Activated CD8-positive, alpha-beta memory T cell treated with anti-CD3 and anti-CD28 coated beads, Interleukin-2, amount 50 U/mL, for 4 hours (primary cell): ENCODE data around the gene GOLT1B.
A peak's percentile ranks its signal among the peaks of the same experiment; 100 is the strongest.
"Not testable (repeated sequence)": the region's sequence is repeated elsewhere in the genome, so short reads cannot be mapped to it uniquely, and the experiment has no call there.

Experiments used
- DNase-seq: peaks from one replicate; pipeline ENCODE4 v3.0.0-alpha.2; 2020

The GOLT1B gene, protein sequence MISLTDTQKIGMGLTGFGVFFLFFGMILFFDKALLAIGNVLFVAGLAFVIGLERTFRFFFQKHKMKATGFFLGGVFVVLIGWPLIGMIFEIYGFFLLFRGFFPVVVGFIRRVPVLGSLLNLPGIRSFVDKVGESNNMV

DNA sequence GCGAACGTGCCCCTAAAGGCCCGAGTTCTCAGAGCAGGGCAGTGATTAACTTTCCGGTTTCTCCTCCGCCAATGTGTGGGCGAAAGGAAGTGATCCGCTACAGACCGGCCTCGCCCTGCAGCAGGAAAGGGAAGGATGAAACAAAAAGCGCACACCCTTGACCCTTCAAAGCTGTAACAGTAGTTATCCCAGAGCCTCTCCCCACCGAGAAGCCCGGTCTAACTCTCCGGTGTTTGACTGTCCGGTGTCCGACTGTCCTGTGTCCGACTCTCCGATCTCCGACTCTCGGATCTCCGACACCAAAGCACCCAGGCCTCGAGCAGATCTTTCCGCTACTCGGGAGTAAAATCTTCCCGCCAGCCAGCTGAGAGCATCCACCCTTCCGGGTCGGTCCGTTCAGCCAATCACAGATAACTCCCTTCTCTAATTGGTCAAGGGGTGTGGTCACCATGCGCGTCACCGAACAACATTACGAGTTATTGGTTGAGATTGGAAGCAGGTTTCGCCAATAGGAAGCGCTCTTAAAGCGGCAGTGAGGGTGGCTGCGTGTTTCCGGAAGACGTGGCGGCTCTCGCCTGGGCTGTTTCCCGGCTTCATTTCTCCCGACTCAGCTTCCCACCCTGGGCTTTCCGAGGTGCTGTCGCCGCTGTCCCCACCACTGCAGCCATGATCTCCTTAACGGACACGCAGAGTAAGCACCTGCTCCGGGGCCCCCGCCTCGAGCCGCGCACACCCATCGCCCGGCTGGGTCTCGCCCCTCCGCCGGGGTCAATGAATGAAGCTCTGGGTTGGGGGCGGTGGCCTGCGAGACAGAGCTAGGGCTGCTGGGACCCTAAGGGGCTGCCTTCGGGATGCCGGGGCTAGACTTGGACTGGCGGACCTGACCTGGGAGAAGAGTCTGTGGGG, at the start of gene GOLT1B, which contains the start of gene RECQL:
Gene GOLT1B (plus strand): TSS at position 532 of the 906 bp plus-strand sequence. CDS start 135 bp downstream, at position 667.
Gene RECQL (minus strand): TSS at position 378 of the 906 bp plus-strand sequence. CDS start 2,065 bp downstream, outside the sequence.
- peak; percentile 82 for DNase-seq

DNA sequence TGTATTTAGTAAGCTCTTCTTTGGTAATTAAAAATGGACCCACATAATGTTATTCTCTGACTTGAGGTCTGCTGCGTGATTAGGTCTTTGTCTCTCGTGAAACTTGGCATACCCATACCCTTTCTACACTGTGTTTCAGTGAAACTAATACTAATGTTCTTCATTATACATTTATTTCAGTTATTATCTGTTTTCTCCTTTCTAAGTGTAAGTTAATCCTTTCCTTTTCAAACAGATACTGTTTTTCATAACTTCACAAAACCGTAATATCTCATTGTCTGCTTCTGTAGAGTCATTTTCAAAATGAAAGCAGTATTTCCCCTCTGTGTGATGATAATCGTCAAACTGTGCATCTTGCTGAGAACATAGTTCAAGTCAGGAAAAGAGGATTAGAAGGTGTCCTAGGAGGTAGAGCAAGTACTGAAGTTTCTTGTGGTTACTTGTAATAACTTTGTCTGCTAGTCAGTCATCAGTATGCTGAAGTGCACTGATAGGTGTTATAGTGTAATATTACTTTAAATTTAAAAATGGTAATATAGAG, 48.2 kb upstream of the GOLT1B start:
- no peak for DNase-seq

DNA sequence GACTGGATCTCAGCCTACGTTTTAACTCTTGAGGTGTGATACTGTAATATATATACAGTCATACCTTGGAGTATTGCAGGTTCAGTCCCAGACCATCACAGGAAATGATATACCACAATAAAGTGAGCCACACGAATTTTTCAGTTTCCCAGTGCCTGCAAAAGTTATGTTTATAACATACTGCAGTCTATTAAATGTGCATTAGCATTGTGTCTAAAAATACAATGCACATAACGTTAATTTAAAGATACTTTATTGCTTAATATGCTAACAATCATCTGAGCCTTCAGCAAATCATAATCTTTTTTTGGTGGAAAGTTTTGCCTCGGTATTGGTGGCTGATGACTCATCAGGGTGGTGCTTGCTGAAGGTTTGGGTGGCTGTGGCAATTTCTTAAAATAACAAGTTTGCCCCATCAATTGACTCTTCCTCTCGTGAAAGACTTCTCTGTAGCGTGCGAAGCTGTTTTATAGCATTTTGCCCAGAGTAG, 45.3 kb upstream of the GOLT1B start:
- DNase-seq: peak; percentile 29

DNA sequence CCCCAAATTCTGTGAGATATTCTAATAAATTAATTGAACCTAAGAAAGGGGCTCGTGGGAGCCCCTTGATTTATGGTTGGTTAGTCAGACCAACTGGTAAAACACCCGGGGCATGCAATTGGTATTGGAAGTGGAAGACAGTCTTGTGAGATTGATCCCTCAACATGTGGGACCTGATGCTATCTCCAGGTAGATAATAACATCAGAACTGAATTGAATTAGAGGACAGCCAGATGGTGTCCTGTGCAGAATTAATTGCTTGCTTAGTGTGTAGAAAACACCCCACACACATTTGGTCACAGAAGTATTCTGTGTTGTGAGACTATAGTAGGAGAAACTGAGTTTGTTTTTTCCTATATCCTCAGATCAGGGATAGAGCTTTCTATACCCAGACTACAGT, 42.1 kb upstream of the GOLT1B start:
- DNase-seq: no peak

DNA sequence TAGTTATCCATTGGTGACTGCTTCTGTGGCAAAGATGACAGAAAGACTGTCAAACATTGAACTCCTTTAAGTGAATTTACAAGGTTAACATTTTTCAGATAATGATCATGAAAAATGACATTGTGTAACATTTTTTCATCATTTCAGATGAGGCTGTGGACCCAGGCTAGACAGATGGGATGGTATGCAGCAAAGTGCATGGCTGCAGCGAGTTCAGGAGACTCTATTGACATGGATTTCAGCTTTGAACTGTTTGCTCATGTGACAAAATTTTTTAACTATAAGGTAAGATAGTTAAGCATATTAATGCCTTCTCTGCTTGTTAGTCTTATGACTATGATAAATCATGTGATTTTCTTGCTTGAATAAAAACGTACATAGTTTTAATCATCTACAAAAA, 34.3 kb upstream of the GOLT1B start:
- not testable (repeated sequence) for DNase-seq

DNA sequence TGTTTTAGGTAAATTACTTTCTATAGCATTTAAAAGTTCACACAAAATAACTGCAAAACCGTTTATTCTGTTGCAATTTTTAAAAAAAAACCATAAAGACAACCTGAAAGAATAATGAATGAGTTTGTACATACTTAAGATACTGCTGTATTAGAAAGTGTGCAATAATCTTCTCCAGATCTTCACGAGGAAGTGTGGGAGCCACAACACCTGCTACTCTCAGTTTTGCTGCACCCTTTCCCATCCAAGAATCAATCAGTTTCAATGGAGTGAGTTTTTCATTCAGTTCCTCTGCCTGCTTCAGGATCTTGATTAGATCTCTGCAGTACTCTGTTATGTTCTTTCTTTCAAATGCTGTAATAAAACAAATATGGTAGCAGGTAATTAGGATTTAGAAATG, 30.3 kb upstream of the GOLT1B start:
- DNase-seq: no peak

DNA sequence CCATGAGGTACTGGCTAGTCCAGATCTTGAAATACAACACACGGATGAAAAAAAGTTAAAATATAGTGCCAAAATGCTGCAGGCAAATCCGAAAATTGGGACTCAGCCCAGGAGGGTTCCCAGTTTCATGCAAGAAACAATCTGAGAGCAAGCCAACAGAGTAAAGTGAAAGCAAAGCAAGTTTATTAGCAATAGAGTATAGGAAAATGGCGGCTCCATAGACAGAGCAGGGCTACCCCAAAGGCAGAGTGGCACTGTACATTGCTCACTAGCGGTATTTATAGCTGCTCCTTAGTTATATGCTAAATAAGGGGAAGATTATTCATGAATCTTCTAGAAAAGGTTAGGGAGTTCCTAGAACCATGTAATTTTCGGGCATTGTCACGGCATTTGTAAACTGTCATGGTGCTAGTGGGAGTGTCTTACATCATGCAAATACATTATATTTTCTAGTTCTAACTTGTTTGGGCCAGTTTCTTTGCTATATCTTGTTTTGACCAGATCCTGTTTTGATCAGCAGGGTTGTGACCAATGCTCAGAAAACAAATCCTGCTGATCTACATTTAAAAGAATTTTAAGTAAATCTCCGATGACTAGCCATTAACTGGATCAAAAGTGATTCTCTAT, 29.3 kb upstream of the GOLT1B start:
- DNase-seq: no peak

DNA sequence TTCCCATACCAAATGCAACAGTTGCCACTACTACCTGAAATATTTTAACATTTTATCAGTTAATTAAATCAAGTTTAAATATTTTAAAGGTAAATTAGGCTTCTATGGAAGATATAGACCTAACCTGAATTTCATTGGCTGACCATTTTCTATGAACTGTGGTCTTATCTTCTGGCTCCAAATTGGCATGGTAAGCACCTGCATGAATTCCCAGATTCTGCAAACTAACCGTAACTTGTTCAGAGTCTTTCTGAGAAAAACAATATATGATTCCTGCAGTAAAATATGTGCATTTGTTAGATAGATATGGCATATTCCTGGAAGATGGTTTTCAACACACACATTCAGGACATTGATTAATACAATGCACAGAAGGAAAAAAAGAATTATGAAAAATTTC, 26.0 kb upstream of the GOLT1B start:
- no peak for DNase-seq

DNA sequence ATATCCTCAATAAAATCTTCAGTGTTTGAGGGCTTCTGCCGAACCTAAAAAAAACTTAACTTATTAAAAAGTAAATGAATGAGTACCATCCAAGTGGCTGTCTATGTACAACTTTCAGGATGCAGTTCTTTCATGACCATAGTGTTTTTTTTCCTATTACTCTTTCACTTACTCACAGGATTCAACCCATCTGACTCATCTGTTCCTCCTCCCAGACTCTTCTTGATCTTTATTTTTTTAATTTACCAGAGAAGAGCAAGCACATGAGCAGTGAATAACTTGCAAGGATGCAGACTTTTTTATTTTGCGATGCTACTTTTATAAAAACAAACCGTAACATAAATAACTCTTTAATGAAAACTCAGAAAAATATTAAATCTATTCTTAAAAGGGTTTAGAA, 24.6 kb upstream of the GOLT1B start:
- DNase-seq: no peak

DNA sequence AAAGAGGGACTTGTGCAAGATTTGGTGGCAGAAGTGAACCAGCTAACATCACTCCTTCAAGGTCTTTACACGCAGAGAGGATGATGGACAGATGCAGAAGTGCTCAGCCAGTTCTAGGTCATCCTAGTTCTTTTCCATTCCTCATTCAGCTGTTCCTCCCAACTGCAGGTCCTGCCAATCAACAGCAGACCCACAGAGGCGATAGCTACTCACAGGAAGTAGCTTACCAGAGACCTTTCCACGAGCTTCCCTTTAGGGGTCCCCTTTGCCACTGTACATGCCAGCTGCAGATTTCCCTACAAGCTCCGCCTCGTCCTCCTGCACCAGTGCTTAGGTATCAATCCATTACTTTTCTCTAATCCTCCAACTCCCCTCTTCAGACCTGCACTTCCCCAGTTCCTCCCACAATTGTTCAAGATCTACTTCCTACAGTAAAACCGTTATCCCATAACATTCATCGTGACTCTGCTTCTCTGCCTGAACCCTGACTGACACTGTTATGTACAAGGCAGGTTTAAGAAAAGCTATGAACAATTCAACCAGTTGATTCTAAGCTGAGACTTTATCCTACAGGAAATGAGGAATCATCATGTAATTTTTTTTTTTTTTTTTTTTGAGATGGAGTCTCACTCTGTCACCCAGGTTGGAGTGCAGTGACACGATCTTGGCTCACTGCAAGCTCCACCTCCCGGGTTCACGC, 22.7 kb upstream of the GOLT1B start:
- no peak for DNase-seq

DNA sequence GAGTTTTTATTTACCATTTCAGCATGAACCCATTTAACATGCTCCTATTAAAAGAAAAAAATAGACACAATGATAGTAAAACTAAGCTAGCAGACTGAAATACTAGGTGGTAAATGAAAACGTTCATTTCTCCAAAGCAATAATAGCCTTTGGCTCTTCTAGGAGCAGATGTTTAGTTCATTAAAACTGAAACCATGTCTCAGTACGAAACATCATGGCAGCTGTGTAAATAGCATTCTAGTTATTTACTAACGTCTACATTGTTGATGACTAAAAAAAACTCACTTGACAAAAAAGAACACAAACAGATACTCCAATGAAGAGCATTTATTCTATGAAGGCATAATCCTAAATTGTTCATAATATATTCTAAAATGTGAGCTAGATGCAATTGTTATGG, 18.1 kb upstream of the GOLT1B start:
- DNase-seq: no peak

DNA sequence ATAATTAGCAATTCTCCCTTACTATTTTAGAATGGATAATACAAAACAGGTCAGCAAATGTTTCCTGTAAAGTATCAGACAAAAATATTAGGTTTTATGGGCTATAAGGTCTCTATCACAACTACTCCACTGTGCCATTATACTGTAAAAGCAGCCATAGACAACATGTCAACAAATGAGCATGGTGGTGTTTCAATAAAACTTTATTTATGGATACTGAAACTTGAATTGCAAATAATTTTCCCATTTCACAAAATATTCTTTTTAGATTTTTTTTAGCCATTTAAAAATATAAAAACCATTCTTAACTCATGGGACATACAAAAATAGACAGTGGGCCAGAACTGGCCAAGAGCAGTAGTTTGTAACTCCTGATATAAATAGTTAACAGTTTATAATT, 15.6 kb upstream of the GOLT1B start:
- no peak for DNase-seq

DNA sequence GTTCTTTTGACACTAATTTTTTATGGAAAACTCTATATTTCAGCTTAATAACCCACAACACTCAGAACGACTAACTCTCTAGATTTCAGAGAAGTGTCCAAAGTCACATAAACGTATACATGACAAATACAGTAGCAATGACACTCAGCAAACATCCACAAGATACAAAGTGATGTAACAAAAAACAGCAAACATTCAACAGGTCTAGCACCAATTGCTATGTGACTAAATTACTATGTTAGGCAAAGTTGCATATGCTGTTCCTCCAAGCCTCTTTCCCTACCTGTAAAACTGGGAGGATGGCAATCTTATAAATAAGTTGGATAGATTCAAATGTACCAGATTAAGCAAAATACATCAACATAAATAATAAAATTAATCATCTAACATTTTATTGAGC, 1.8 kb upstream of the GOLT1B start:
- no peak for DNase-seq

DNA sequence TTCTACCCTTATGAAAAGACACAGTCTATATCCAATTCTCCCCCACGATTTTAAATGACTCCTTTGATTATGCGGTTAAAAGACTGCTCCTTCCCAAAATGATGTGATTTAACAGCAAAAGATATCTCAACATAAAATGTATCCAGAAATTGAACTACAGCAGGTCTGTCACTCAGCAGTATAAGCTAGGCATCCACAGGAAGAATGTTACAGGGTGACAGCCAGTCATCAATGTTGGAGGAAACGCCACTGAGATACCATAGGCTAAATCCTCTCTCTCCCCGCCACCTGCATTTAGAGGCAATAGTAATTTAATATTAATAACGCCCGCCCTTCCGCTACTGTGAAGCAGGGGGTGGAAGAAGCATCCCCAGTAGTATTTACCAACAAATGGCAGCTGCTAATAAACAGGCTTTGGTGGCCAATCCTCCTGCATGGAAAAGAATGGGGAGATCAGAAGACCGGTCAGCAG, 767 bp upstream of the GOLT1B start:
- no peak for DNase-seq

DNA sequence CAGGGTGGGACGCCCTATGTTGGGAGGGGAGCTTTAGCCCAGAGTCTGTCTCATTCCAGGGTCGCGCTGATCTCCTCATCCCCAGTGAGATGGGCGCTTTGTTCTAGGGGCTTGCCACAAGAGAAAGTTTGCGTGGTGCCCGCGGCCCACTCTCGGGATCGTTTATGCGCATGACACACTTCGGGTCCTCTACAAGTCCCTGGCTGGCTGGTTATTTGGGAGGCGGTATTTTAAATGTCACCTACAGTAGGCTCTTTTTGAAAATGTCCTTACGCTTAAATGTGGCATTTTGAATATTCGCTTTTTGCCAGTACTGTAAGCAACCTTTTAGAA, 541 bp downstream of the GOLT1B start:
- peak; percentile 41 for DNase-seq

DNA sequence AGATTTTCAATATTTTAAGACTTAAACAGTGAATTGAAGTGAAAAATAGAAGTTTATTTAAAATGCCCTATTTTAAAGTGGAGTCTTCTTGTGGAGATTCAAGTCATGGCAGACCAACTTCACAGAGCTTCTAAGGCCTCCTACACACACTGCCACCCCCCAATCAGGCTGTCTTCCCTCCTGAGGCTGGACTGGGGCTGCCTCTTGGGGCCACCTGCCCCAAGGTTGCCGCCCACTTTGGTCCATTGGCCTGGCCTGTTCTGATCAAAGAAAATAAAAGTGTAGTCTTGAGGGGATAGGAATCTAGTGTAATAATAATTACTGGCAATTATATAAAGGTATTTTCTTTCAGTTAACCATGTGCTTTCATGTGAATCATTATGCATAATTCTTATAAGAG, 1.3 kb downstream of the GOLT1B start:
- DNase-seq: no peak

DNA sequence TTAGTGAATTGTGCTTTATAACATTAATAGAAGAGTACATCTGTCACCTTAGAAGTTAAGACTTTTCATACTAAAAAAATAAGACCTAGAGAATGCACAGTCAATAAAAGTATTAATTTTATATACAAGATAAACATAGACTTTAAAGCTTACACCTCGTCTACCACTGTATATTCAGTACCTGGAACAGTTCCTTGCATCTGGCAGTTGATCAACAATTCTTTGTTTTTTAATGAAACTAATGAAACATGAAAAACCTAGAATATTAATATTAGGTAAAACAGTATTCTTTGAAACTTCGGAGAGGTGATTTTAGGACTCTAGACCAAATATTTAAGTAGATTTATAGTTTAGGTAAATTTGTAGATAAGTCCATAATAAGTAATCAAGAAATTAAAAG, 4.3 kb downstream of the GOLT1B start:
- no peak for DNase-seq

DNA sequence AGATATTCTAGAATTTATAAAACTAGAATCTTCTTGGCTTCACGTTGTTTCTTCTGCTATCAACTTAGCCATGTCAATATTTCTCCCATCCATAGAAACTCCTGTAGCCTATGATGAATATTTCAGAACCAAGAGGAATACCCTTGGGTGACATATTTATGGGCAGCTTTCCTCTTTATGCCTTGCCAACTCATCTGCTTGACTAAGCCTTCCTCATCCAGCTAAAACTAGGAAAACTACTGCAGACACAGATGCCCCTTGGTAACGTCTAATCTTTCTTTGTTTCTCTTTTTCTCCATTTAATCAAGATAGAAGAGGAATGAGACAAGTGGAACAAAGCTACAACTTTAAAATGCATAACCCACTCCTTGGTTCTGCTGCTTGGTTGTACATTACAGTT, 6.3 kb downstream of the GOLT1B start:
- no peak for DNase-seq

DNA sequence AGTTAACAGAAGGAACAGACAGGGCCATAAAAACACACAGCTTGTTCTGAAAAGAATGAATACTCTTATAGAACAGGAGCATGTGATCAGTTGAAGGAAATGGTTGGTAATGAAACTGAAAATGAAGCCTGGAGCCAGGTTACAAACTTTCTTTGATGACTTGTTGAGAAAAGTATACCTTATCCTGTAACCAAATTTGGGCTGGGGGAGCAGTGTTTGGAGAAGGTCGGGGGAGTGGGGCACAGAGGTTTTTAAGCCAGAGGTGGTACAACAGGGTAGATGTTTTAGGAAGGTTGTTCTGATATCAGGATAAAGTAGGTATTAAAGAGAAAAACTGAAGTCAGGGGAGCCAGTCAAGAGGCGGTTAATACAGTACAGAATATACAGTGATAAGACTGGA, 8.2 kb downstream of the GOLT1B start:
- no peak for DNase-seq

DNA sequence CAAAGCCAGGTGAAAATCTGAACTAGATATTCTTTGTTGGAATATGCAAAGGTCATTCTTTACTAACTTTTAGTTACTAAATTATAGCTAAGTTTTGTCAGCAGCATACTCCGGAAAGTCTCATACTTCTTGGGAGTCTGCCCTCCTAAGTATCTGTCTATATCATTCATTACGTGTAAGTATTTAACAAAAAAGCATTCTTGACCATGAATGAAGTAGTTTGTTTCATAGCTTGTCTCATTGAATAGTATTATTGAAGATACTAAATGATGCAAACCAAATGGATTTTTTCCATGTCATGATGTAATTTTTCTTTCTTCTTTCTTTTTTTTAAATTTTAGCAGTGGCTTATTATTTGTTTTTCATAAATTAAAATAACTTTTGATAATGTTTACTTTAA, 14.7 kb downstream of the GOLT1B start:
- no peak for DNase-seq

DNA sequence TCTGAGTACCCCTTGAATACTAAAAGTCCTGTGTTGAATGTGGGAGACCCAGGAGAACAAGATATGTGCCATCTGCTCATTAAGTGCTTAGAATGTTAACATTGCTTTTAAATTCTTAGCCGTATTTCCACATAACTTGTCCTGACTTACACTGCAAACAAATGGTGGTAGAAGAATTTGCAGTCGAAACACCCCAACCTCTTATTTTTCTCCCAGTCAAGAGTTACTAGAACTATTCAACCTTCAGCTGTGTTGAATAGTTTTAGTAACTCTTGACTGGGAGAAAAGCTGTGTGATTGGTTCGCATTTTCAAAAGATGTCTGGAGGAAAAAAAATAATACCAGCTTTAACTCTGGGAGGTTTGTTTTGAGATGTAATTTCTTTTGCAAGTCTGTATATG, 16.9 kb downstream of the GOLT1B start:
- no peak for DNase-seq

DNA sequence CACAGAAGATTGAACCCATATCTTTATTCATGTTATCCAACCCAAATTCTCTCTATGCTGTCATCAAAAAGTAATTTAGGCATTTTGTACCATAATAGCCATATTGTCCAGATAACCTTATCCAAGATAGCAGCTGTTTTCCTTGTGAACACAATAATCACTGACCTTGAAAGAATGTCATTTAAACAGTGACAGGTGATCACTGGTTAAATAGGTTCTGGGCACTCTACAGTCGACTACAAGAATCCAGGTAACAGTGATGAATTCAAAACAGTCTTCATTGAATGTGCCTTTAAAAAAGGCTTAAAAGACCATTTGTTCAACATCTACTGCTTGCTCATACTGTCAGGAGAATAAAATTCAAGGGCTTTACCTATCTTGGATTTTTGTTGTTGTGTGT, 20.0 kb downstream of the GOLT1B start:
- no peak for DNase-seq

DNA sequence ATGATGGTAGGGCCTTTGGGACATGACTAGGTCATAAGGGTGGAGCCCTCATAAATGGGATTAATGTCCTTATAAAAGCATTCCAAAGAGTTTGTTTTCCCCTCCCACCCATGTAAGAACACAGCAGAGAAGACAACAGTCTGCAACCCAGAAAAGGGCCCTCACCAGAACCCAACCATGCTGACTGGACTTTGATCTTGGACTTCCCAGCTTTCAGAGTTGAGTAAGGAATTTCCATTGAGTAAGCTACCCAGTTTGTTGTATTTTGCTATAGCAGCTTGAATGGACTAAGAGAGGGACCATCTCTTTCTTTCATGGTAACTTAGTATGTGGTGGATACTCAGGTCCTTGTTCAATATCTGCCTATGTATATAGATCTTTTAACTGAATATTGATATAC, 21.6 kb downstream of the GOLT1B start:
- no peak for DNase-seq
